Caco-2 (cell line): Measurements from ENCODE around the gene NME3. TPM values are rescaled to one million over a fixed set of nuclear protein-coding genes. Genes with fewer than 3 reads are reported as not detected.
"Not testable (repeated sequence)": the region's sequence is repeated elsewhere in the genome, so short reads cannot be mapped to it uniquely, and the experiment has no call there.

Experiments used
- BruUV-seq: library from RNA; stranded (reverse); fragments of 400-500 nt; replicated peaks from 2 replicates; lab custom pipeline; 2021; lab: Mats Ljungman, UMichigan
- CTCF ChIA-PET: fragments of 300-600 bp; sonication (Branson Sonifier 250); formaldehyde crosslinking; loops from one replicate; lab custom pipeline; 2022; ENCODE audit warnings: antibody characterized with exemption; lab: Charles Lee
- POLR2A ChIA-PET: fragments of 300-600 bp; sonication (Branson Sonifier 250); formaldehyde crosslinking; loops from one replicate; lab custom pipeline; 2022; ENCODE audit warnings: antibody characterized with exemption; lab: Charles Lee
- DNase-seq, 2 experiments: peaks; one replicate each; pipeline versions ENCODE4 v3.0.0 to v3.0.0-alpha.2; 2020 to 2022
- H3K27me3 ChIP-seq: replicated peaks from 2 replicates; pipeline ENCODE4 v1.6.0; 2011; ENCODE audit warnings: low read length; ENCODE audit not compliant: control insufficient read depth, insufficient read depth
- H3K36me3 ChIP-seq: 2 replicates; pipeline ENCODE4 v1.5.1; 2011; ENCODE audit warnings: low read length; ENCODE audit not compliant: control insufficient read depth, insufficient read depth
- H3K4me1 ChIP-seq: fragments of 250-450 bp; sonication (Bioruptor Pico); 2 replicates; pipeline ENCODE4 v1.5.1; 2020; ENCODE audit warnings: mild to moderate bottlenecking
- H3K4me3 ChIP-seq: 2 replicates; pipeline ENCODE4 v1.5.1; 2011; ENCODE audit warnings: low read depth, mild to moderate bottlenecking, control low read depth, low read length
- H3K9me3 ChIP-seq: fragments of 250-450 bp; sonication (Bioruptor Pico); 2 replicates; pipeline ENCODE4 v1.5.1; 2020; ENCODE audit warnings: mild to moderate bottlenecking, moderate library complexity
- H3K27ac Mint-ChIP-seq: one replicate; pipeline ENCODE4 v1.8.0; 2022; ENCODE audit warnings: mixed read lengths; ENCODE audit not compliant: unreplicated experiment
- H3K27me3 Mint-ChIP-seq: one replicate; pipeline ENCODE4 v1.8.0; 2022; ENCODE audit warnings: mixed read lengths; ENCODE audit not compliant: insufficient read depth, unreplicated experiment
- H3K36me3 Mint-ChIP-seq: one replicate; pipeline ENCODE4 v1.8.0; 2022; ENCODE audit warnings: mild to moderate bottlenecking, mixed read lengths; ENCODE audit not compliant: insufficient read depth, unreplicated experiment
- H3K4me1 Mint-ChIP-seq: one replicate; pipeline ENCODE4 v1.8.0; 2022; ENCODE audit warnings: low read depth, mixed read lengths; ENCODE audit not compliant: unreplicated experiment
- H3K4me3 Mint-ChIP-seq: one replicate; pipeline ENCODE4 v1.8.0; 2022; ENCODE audit warnings: mild to moderate bottlenecking, moderate library complexity, mixed read lengths; ENCODE audit not compliant: unreplicated experiment
- H3K9me3 Mint-ChIP-seq: one replicate; pipeline ENCODE4 v1.8.0; 2022; ENCODE audit warnings: mixed read lengths; ENCODE audit not compliant: unreplicated experiment
- intact Hi-C: fragments of 100-400 bp; cut with micrococcal nuclease; formaldehyde crosslinking; loops from one replicate; pipeline ENCODE4 v1.10.0; 2022; ENCODE audit not compliant: unreplicated experiment
- total RNA-seq: library from RNA; stranded (reverse); gene quantifications from 2 replicates; pipeline ENCODE4 v1.2.3, GENCODE V29; 2022
- TF ChIP-seq, protein P1 (sequence below), 2 experiments: fragments of 200-600 bp in 1 of 2; IDR thresholded peaks; 1 replicate in 1 of 2; 2 replicates in 1 of 2; pipeline versions ENCODE4 v1.5.1 to v1.8.0; 2011 to 2022; ENCODE audit warnings: antibody characterized with exemption in 1 of 2, control low read depth in 1 of 2, inconsistent platforms in 1 of 2, low read depth in 1 of 2, low read length in 1 of 2, mild to moderate bottlenecking in 1 of 2, moderate library complexity in 1 of 2; ENCODE audit not compliant: insufficient read depth in 1 of 2, severe bottlenecking in 1 of 2, unreplicated experiment in 1 of 2

The NME3 gene
- total RNA-seq, 1 experiment from 2014 or later: 7.0 TPM

DNA sequence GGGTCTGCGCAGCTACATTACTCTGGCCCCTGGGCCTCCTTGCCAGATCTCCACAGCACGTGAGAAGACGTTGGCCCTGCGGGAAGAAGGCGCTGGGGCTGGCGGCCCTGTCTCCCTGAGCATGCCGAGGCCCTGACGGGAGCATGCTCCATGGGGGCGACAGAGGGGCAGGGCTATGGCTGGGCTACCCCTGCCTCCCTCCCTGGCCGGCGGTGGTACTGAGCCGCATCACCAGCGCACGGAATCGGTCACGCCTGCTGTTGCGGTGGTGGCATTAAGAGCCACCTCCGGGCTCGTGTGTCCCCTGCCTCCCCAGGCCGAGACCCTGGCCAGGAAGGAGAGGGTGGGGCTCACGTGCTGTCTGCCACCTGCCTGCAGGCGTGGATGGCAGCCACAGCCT lies 37.2 kb downstream of the NME3 start:
- no peaks in the 10 kb centered on the region for H3K27me3 Mint-ChIP-seq
- ChIA-PET CTCF (no interaction called here), POLR2A (no interaction called here)
- Histone ChIP-seq H3K36me3 (no peaks in the 10 kb centered on the region; the same call in none of the 2 replicates), H3K4me1 (no peaks in the 10 kb centered on the region), H3K27me3 (no peaks in the 10 kb centered on the region), H3K4me3 (no peak overlapping the region), H3K9me3 (peaks cover 5% of the 10 kb centered on the region; the same call in 1 of the 2 replicates)
- TF ChIP-seq, protein P1, sequence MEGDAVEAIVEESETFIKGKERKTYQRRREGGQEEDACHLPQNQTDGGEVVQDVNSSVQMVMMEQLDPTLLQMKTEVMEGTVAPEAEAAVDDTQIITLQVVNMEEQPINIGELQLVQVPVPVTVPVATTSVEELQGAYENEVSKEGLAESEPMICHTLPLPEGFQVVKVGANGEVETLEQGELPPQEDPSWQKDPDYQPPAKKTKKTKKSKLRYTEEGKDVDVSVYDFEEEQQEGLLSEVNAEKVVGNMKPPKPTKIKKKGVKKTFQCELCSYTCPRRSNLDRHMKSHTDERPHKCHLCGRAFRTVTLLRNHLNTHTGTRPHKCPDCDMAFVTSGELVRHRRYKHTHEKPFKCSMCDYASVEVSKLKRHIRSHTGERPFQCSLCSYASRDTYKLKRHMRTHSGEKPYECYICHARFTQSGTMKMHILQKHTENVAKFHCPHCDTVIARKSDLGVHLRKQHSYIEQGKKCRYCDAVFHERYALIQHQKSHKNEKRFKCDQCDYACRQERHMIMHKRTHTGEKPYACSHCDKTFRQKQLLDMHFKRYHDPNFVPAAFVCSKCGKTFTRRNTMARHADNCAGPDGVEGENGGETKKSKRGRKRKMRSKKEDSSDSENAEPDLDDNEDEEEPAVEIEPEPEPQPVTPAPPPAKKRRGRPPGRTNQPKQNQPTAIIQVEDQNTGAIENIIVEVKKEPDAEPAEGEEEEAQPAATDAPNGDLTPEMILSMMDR (IDR thresholded peaks at IDR 0.05; ENCODE audit: insufficient read depth in 1 of 2, low read depth in 1 of 2, low read length in 1 of 2, severe bottlenecking in 1 of 2, unreplicated experiment in 1 of 2): no peak
- intact Hi-C loops: no loop called here
- no peak overlapping the region for H3K27ac Mint-ChIP-seq
- no peaks in the 10 kb centered on the region for H3K9me3 Mint-ChIP-seq
- BruUV-seq: no TSS peak
- peaks cover 10% of the 10 kb centered on the region for H3K36me3 Mint-ChIP-seq
- no peak overlapping the region for H3K4me3 Mint-ChIP-seq
- no peak for DNase-seq
- no peaks in the 10 kb centered on the region for H3K4me1 Mint-ChIP-seq

DNA sequence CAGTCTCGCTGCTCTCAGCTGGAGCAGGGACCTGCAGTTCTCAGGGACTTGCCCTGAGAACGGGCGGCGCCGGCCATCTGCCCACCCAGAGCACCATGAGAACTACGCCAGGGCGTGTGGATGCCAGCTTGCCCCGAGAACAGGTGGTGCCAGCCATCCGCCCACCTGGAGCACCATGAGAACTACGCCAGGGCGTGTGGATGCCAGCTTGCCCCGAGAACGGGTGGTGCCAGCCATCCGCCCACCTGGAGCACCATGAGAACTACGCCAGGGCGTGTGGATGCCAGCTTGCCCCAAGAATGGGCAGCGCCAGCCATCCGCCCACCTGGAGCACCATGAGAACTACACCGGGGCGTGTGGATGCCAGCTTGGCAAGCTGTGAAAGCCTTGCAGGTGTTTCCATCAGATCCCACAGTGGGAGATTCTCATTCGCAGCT lies 38.8 kb downstream of the NME3 start:
- intact Hi-C loops, BruUV-seq, H3K36me3 ChIP-seq, H3K4me3 Mint-ChIP-seq, H3K9me3 Mint-ChIP-seq, CTCF ChIA-PET, POLR2A ChIA-PET, H3K9me3 ChIP-seq, H3K27me3 Mint-ChIP-seq, H3K4me3 ChIP-seq, H3K4me1 ChIP-seq, DNase-seq, H3K4me1 Mint-ChIP-seq, H3K27ac Mint-ChIP-seq, H3K27me3 ChIP-seq: not testable (repeated sequence)
- peaks cover 17% of the 10 kb centered on the region for H3K36me3 Mint-ChIP-seq

DNA sequence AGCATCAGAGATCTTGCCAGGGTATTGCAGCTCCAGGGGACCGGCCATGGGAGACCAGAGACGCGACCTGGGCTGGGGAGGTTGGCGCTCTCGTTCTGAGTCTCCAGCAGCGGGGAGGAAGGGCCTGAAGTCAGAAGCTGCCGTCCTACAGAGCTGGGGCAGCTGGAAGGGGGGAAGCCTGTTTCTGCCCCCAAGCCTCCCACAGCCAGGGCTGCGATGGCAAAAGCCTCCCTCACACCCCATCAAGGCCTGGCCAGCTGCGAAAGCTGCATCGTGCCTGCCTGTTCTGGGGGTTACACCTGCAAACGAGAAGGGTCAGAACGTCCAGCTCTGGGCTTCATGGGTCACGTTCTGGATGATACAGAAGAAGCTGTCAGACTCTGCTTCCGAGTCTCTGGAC lies 39.3 kb downstream of the NME3 start:
- Histone ChIP-seq H3K9me3 (peaks cover 5% of the 10 kb centered on the region; the same call in 1 of the 2 replicates), H3K27me3 (no peaks in the 10 kb centered on the region), H3K4me3 (no peak overlapping the region), H3K36me3 (no peaks in the 10 kb centered on the region; the same call in none of the 2 replicates), H3K4me1 (no peaks in the 10 kb centered on the region)
- Mint-ChIP-seq H3K4me1 (no peaks in the 10 kb centered on the region), H3K27ac (no peak overlapping the region), H3K27me3 (no peaks in the 10 kb centered on the region), H3K9me3 (no peaks in the 10 kb centered on the region), H3K4me3 (no peak overlapping the region), H3K36me3 (peaks cover 21% of the 10 kb centered on the region)
- ChIA-PET CTCF (no interaction called here), POLR2A (no interaction called here)
- intact Hi-C loops: no loop called here
- no TSS peak for BruUV-seq
- TF ChIP-seq, protein P1 (IDR thresholded peaks at IDR 0.05; ENCODE audit: insufficient read depth in 1 of 2, low read depth in 1 of 2, low read length in 1 of 2, severe bottlenecking in 1 of 2, unreplicated experiment in 1 of 2): no peak
- no peak for DNase-seq

DNA sequence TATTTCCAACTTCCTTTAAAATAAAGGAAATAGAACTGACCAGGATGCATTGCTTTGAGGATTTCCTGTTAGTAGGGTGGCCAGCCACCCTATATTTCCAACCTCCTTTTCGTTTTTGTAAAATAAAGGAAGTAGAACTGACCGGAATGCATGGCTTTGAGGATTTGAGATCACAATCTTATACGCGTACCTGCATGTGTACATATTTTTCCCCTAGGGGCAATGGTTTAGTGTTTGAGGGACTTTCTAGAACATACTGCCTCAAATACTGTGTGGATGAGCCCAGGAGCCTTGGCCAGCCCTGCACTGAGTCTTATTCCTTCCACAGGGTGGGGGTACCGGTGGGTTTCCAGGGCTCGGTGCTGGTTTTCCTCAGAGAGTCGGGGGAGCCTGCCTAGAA lies 39.7 kb downstream of the NME3 start:
- Mint-ChIP-seq H3K36me3 (peaks cover 23% of the 10 kb centered on the region), H3K4me1 (no peaks in the 10 kb centered on the region), H3K27ac (no peak overlapping the region), H3K4me3 (no peak overlapping the region), H3K9me3 (no peaks in the 10 kb centered on the region), H3K27me3 (no peaks in the 10 kb centered on the region)
- no TSS peak for BruUV-seq
- TF ChIP-seq, protein P1 (IDR thresholded peaks at IDR 0.05; ENCODE audit: insufficient read depth in 1 of 2, low read depth in 1 of 2, low read length in 1 of 2, severe bottlenecking in 1 of 2, unreplicated experiment in 1 of 2): no peak
- Histone ChIP-seq H3K4me3 (no peak overlapping the region), H3K36me3 (no peaks in the 10 kb centered on the region; the same call in none of the 2 replicates), H3K4me1 (no peaks in the 10 kb centered on the region), H3K27me3 (no peaks in the 10 kb centered on the region), H3K9me3 (peaks cover 5% of the 10 kb centered on the region; the same call in 1 of the 2 replicates)
- CTCF ChIA-PET: no interaction called here
- POLR2A ChIA-PET: no interaction called here
- intact Hi-C loops: no loop called here
- no peak for DNase-seq
